IMR-90 (cell line): ENCODE data around the gene LILRA2. TPM values are rescaled to one million over a fixed set of nuclear protein-coding genes. Genes with fewer than 3 reads are reported as not detected.

ENCODE experiments used
- ATAC-seq: fragments of 200-7000 bp; cut with Tn5 transposase; 2 replicates; pipeline ENCODE4 v1.9.1; 2020; ENCODE audit warnings: low read depth, mild to moderate bottlenecking, moderate library complexity
- BruUV-seq: library from RNA; stranded (reverse); fragments of 400-500 nt; replicated peaks from 2 replicates; lab custom pipeline; 2021; lab: Mats Ljungman, UMichigan
- CTCF ChIA-PET: fragments of 300-600 bp; formaldehyde crosslinking; extraction: SDS; loops from one replicate; lab custom pipeline; 2021; ENCODE audit warnings: antibody characterized with exemption; lab: Yijun Ruan, JAX
- POLR2A ChIA-PET: fragments of 300-600 bp; sonication (Branson Sonifier 250); formaldehyde crosslinking; loops from one replicate; lab custom pipeline; 2022; ENCODE audit warnings: antibody characterized with exemption; ENCODE audit not compliant: unreplicated experiment; lab: Charles Lee
- DNase-seq: peaks from one replicate; pipeline ENCODE4 v3.0.0; 2013
- H2AFZ ChIP-seq: replicated peaks from 2 replicates; pipeline ENCODE3; 2013; ENCODE audit warnings: low read length, mild to moderate bottlenecking; ENCODE audit not compliant: poor library complexity
- H2AK5ac ChIP-seq: 2 replicates; pipeline ENCODE4 v1.6.1; 2013; ENCODE audit warnings: low read depth, low read length, inconsistent platforms
- H2AK9ac ChIP-seq: replicated peaks from 2 replicates; pipeline ENCODE3; 2013; ENCODE audit warnings: mild to moderate bottlenecking, low read depth, low read length, moderate library complexity; ENCODE audit not compliant: poor library complexity
- H2BK120ac ChIP-seq: 2 replicates; pipeline ENCODE4 v1.6.1; 2013; ENCODE audit warnings: low read depth, low read length, inconsistent platforms
- H2BK15ac ChIP-seq: 3 replicates; pipeline ENCODE4 v1.6.1; 2013; ENCODE audit warnings: low read depth, low read length, inconsistent platforms
- H2BK20ac ChIP-seq: 2 replicates; pipeline ENCODE4 v1.6.1; 2013; ENCODE audit warnings: low read depth, mild to moderate bottlenecking, inconsistent platforms, low read length, moderate library complexity
- H2BK5ac ChIP-seq: 2 replicates; pipeline ENCODE4 v1.6.1; 2013; ENCODE audit warnings: mild to moderate bottlenecking, low read depth, low read length, inconsistent platforms; ENCODE audit not compliant: poor library complexity, severe bottlenecking
- H3K14ac ChIP-seq: replicated peaks from 2 replicates; pipeline ENCODE4 v1.6.1; 2013; ENCODE audit warnings: low read depth, low read length, inconsistent platforms
- H3K18ac ChIP-seq: 2 replicates; pipeline ENCODE4 v1.6.1; 2013; ENCODE audit warnings: low read depth, low read length, control low read depth
- H3K23ac ChIP-seq: 2 replicates; pipeline ENCODE4 v1.6.1; 2013; ENCODE audit warnings: low read depth, low read length, inconsistent platforms
- H3K27ac ChIP-seq: 2 replicates; pipeline ENCODE4 v1.5.1; 2013; ENCODE audit warnings: mild to moderate bottlenecking, control low read depth, low read length; ENCODE audit not compliant: insufficient read depth
- H3K27me3 ChIP-seq: 2 replicates; pipeline ENCODE4 v1.6.1; 2013; ENCODE audit warnings: low read length; ENCODE audit not compliant: control insufficient read depth, insufficient read depth
- H3K36me3 ChIP-seq: 2 replicates; pipeline ENCODE4 v1.6.1; 2013; ENCODE audit warnings: low read length, mixed read lengths; ENCODE audit not compliant: control insufficient read depth, insufficient read depth
- H3K4ac ChIP-seq: 2 replicates; pipeline ENCODE4 v1.6.1; 2013; ENCODE audit warnings: low read depth, low read length, inconsistent platforms
- H3K4me1 ChIP-seq: 2 replicates; pipeline ENCODE4 v1.6.1; 2013; ENCODE audit warnings: low read length, mixed read lengths; ENCODE audit not compliant: control insufficient read depth, insufficient read depth
- H3K4me2 ChIP-seq: 2 replicates; pipeline ENCODE4 v1.6.1; 2013; ENCODE audit warnings: low read depth, mild to moderate bottlenecking, control low read depth, low read length, moderate library complexity
- H3K4me3 ChIP-seq: 2 replicates; pipeline ENCODE4 v1.5.1; 2013; ENCODE audit warnings: low read depth, mild to moderate bottlenecking, control low read depth, low read length, moderate library complexity; ENCODE audit not compliant: insufficient read depth
- H3K56ac ChIP-seq: 2 replicates; pipeline ENCODE4 v1.6.1; 2013; ENCODE audit warnings: low read length, inconsistent platforms; ENCODE audit not compliant: insufficient read depth; ENCODE audit errors: extremely low read depth
- H3K79me1 ChIP-seq, 2 experiments: 2 replicates each; pipeline ENCODE4 v1.6.1; 2013; ENCODE audit warnings: low read length in 2 of 2, inconsistent platforms in 1 of 2, low read depth in 1 of 2
- H3K9ac ChIP-seq: 2 replicates; pipeline ENCODE4 v1.6.1; 2013; ENCODE audit warnings: low read depth, low read length, control low read depth
- H3K9me1 ChIP-seq: 2 replicates; pipeline ENCODE4 v1.6.1; 2013; ENCODE audit warnings: low read length, inconsistent platforms; ENCODE audit not compliant: insufficient read depth
- H3K9me3 ChIP-seq: 2 replicates; pipeline ENCODE4 v1.6.1; 2013; ENCODE audit warnings: low read length; ENCODE audit not compliant: control insufficient read depth, insufficient read depth
- H4K20me1 ChIP-seq: 2 replicates; pipeline ENCODE4 v1.6.1; 2013; ENCODE audit warnings: low read length, inconsistent platforms; ENCODE audit not compliant: insufficient read depth
- H4K5ac ChIP-seq: 2 replicates; pipeline ENCODE4 v1.6.1; 2013; ENCODE audit warnings: mild to moderate bottlenecking, low read depth, low read length, control low read depth
- H4K8ac ChIP-seq, 2 experiments: 2 replicates each; pipeline ENCODE4 v1.6.1; 2013; ENCODE audit warnings: low read depth in 2 of 2, low read length in 2 of 2, control low read depth in 1 of 2, inconsistent platforms in 1 of 2
- H4K91ac ChIP-seq: 2 replicates; pipeline ENCODE4 v1.6.1; 2013; ENCODE audit warnings: low read depth, low read length, inconsistent platforms; ENCODE audit not compliant: insufficient read depth
- BHLHE40 ChIP-seq: fragments of 150-350 bp; IDR thresholded peaks from 2 replicates; pipeline ENCODE4 v1.6.1; 2016; ENCODE audit warnings: mild to moderate bottlenecking, low read depth, low read length
- CEBPB ChIP-seq: IDR thresholded peaks from 2 replicates; pipeline ENCODE4 v1.6.1; 2012; ENCODE audit warnings: low read depth, low read length, improper control_type of control experiment
- CHD1 ChIP-seq: IDR thresholded peaks from 2 replicates; pipeline ENCODE4 v1.6.1; 2012; ENCODE audit warnings: low read depth, low read length, improper control_type of control experiment
- FOS ChIP-seq: fragments of 150-350 bp; IDR thresholded peaks from 2 replicates; pipeline ENCODE4 v1.6.1; 2016; ENCODE audit warnings: low read depth, low read length
- MAFK ChIP-seq: IDR thresholded peaks from 2 replicates; pipeline ENCODE4 v1.6.1; 2012; ENCODE audit warnings: low read depth, low read length, improper control_type of control experiment
- MAZ ChIP-seq: IDR thresholded peaks from 2 replicates; pipeline ENCODE4 v1.6.1; 2012; ENCODE audit warnings: low read depth, mild to moderate bottlenecking, low read length, improper control_type of control experiment, moderate library complexity, borderline replicate concordance
- MXI1 ChIP-seq: IDR thresholded peaks from 2 replicates; pipeline ENCODE4 v1.6.1; 2012; ENCODE audit warnings: low read depth, mild to moderate bottlenecking, low read length, moderate library complexity, borderline replicate concordance
- NFE2L2 ChIP-seq: fragments of 150-350 bp; IDR thresholded peaks from 2 replicates; pipeline ENCODE4 v1.6.1; 2016; ENCODE audit warnings: low read depth, mild to moderate bottlenecking, low read length
- POLR2A ChIP-seq: IDR thresholded peaks from 2 replicates; pipeline ENCODE4 v1.6.1; 2012; ENCODE audit warnings: mild to moderate bottlenecking, low read depth, low read length
- RAD21 ChIP-seq: IDR thresholded peaks from 2 replicates; pipeline ENCODE4 v1.6.1; 2012; ENCODE audit warnings: low read length, improper control_type of control experiment
- RCOR1 ChIP-seq: IDR thresholded peaks from 2 replicates; pipeline ENCODE4 v1.6.1; 2012; ENCODE audit warnings: mild to moderate bottlenecking, low read length, improper control_type of control experiment; ENCODE audit not compliant: insufficient replicate concordance
- RFX5 ChIP-seq: IDR thresholded peaks from 2 replicates; pipeline ENCODE4 v1.8.0; 2012; ENCODE audit warnings: low read depth, mild to moderate bottlenecking, low read length, moderate library complexity
- SMC3 ChIP-seq: fragments of 150-350 bp; IDR thresholded peaks from 2 replicates; pipeline ENCODE4 v1.6.1; 2016; ENCODE audit warnings: low read depth, mild to moderate bottlenecking, antibody characterized with exemption, low read length, moderate library complexity
- USF2 ChIP-seq: fragments of 150-350 bp; IDR thresholded peaks from 2 replicates; pipeline ENCODE4 v1.6.1; 2017; ENCODE audit warnings: mild to moderate bottlenecking, antibody characterized with exemption, low read length, low read depth
- WGBS, 2 experiments: methylation state at CpG; one replicate each; pipeline versions ENCODE4 v1.1.5 to v1.1.7; 2013; ENCODE audit warnings: missing lambda C conversion rate in 2 of 2; ENCODE audit not compliant: insufficient read length in 1 of 2; ENCODE audit errors: extremely low coverage in 2 of 2; 5-methylcytosine and 5-hydroxymethylcytosine counted together
- dilution Hi-C: fragments of 300-500 bp; cut with HindIII; formaldehyde crosslinking; loops from one replicate; pipeline ENCODE4 v1.14.3; 2018; ENCODE audit warnings: low sequenced_read_pairs; ENCODE audit not compliant: unreplicated experiment
- in situ Hi-C: fragments of 300-500 bp; cut with MboI; formaldehyde crosslinking; loops from 3 replicates; pipeline ENCODE4 v1.14.3; 2019; ENCODE audit warnings: low sequenced_read_pairs, inconsistent platforms, mixed read lengths
- intact Hi-C: fragments of 100-400 bp; cut with micrococcal nuclease; formaldehyde crosslinking; loops from 2 replicates; pipeline ENCODE4 v1.10.0; 2022
- polyA plus RNA-seq, 3 experiments: library from polyadenylated mRNA; depleted of rRNA; stranded (reverse); fragments of >200 nt; gene quantifications; 2 replicates each; pipeline ENCODE4 v1.2.3, GENCODE V29; 2012; ENCODE audit warnings: low replicate concordance in 1 of 3
- total RNA-seq: library from RNA; depleted of rRNA; stranded (reverse); fragments of >200 nt; gene quantifications from 2 replicates; pipeline ENCODE4 v1.2.3, GENCODE V29; 2012
- TF ChIP-seq, protein P1 (sequence below): conservative IDR thresholded peaks from 2 replicates; pipeline ENCODE4 v1.5.1; 2012; ENCODE audit warnings: mild to moderate bottlenecking, low read depth, low read length, improper control_type of control experiment
- TF ChIP-seq, protein P2 (sequence below): fragments of 150-350 bp; IDR thresholded peaks from 2 replicates; pipeline ENCODE4 v1.6.1; 2016; ENCODE audit warnings: low read depth, mild to moderate bottlenecking, low read length, moderate library complexity, borderline replicate concordance

The LILRA2 gene
- total and polyA plus RNA-seq, 2 of the 4 experiments (the other 2 are of a cell fraction) = not detected

DNA sequence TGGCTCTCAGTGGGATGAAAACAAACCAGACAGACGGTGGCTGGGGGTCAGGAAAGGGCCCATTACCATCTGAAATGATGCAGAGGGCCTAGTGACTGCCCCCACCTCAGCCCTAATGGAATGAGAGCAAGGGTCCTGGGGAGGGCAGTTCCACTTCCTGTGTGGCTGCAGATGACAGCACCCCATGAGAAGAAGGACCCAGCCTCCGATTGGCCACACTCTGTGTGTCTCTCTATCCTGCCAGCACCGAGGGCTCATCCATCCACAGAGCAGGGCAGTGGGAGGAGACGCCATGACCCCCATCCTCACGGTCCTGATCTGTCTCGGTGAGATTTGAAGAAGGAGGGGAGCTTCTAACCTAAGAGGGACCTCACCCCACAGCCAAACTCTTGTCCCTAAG, 57.2 kb downstream of the LILRA2 start:
- dilution Hi-C loops = no loop called here
- Histone ChIP-seq H2BK5ac (no peak overlapping the region), H3K9ac (no peak overlapping the region), H2AK5ac (no peak overlapping the region), H3K4me3 (no peak overlapping the region), H3K4me2 (no peak overlapping the region), H3K36me3 (no peaks in the 10 kb centered on the region), H4K8ac (no peak overlapping the region), H3K27ac (no peak overlapping the region), H2BK120ac (no peak overlapping the region), H2AFZ (no peak overlapping the region), H3K4ac (no peak overlapping the region), H3K56ac (no peak overlapping the region), H2AK9ac (no peak overlapping the region), H3K4me1 (no peaks in the 10 kb centered on the region), H3K9me3 (peaks cover 23% of the 10 kb centered on the region), H2BK15ac (no peak overlapping the region), H3K23ac (no peak overlapping the region), H2BK20ac (no peak overlapping the region), H3K14ac (no peak overlapping the region), H4K20me1 (no peaks in the 10 kb centered on the region), H3K27me3 (no peaks in the 10 kb centered on the region), H4K91ac (no peak overlapping the region), H3K18ac (no peak overlapping the region), H3K79me1 (no peaks in the 10 kb centered on the region), H4K5ac (no peak overlapping the region), H3K9me1 (no peaks in the 10 kb centered on the region)
- no CpG with 5 or more reads among the region's 6 CpGs for WGBS, 2 experiments
- DNase-seq (no peak), ATAC-seq (no peak)
- ChIA-PET POLR2A (no interaction called here), CTCF (no interaction called here)
- TF ChIP-seq MXI1 (no peak), RFX5 (no peak), BHLHE40 (no peak), SMC3 (no peak), CEBPB (no peak), RAD21 (no peak), MAFK (no peak), MAZ (no peak), USF2 (no peak), CHD1 (no peak), FOS (no peak), POLR2A (no peak), RCOR1 (no peak), NFE2L2 (no peak)
- TF ChIP-seq, protein P1, sequence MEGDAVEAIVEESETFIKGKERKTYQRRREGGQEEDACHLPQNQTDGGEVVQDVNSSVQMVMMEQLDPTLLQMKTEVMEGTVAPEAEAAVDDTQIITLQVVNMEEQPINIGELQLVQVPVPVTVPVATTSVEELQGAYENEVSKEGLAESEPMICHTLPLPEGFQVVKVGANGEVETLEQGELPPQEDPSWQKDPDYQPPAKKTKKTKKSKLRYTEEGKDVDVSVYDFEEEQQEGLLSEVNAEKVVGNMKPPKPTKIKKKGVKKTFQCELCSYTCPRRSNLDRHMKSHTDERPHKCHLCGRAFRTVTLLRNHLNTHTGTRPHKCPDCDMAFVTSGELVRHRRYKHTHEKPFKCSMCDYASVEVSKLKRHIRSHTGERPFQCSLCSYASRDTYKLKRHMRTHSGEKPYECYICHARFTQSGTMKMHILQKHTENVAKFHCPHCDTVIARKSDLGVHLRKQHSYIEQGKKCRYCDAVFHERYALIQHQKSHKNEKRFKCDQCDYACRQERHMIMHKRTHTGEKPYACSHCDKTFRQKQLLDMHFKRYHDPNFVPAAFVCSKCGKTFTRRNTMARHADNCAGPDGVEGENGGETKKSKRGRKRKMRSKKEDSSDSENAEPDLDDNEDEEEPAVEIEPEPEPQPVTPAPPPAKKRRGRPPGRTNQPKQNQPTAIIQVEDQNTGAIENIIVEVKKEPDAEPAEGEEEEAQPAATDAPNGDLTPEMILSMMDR = no peak
- TF ChIP-seq, protein P2, sequence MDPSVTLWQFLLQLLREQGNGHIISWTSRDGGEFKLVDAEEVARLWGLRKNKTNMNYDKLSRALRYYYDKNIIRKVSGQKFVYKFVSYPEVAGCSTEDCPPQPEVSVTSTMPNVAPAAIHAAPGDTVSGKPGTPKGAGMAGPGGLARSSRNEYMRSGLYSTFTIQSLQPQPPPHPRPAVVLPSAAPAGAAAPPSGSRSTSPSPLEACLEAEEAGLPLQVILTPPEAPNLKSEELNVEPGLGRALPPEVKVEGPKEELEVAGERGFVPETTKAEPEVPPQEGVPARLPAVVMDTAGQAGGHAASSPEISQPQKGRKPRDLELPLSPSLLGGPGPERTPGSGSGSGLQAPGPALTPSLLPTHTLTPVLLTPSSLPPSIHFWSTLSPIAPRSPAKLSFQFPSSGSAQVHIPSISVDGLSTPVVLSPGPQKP = no peak
- intact Hi-C loops = no loop called here
- in situ Hi-C loops = loop anchor here (5.0 kb wide), 1 partner anchor 348 kb away; the partner anchor contains the start of gene LILRB2
- no TSS peak for BruUV-seq
